IPS-20b (cell line): ENCODE results near the gene NPR1.
"Not testable (repeated sequence)": the region's sequence is repeated elsewhere in the genome, so short reads cannot be mapped to it uniquely, and the experiment has no call there.

ENCODE experiments used
- H3K27ac ChIP-seq: one replicate; pipeline ENCODE4 v1.5.1; 2013; ENCODE audit warnings: low read length
- H3K27me3 ChIP-seq: 2 replicates; pipeline ENCODE4 v1.6.1; 2013; ENCODE audit warnings: mild to moderate bottlenecking, low read length, inconsistent platforms; ENCODE audit not compliant: insufficient read depth
- H3K36me3 ChIP-seq: 2 replicates; pipeline ENCODE4 v1.6.1; 2013; ENCODE audit warnings: low read depth, mild to moderate bottlenecking, inconsistent platforms, low read length, moderate library complexity; ENCODE audit not compliant: insufficient read depth
- H3K4me1 ChIP-seq: 2 replicates; pipeline ENCODE4 v1.6.1; 2013; ENCODE audit warnings: mild to moderate bottlenecking, control low read depth, inconsistent platforms, low read length, moderate library complexity; ENCODE audit not compliant: insufficient read depth
- H3K4me3 ChIP-seq: 2 replicates; pipeline ENCODE4 v1.5.1; 2013; ENCODE audit warnings: mild to moderate bottlenecking, low read length, inconsistent platforms
- H3K9ac ChIP-seq: 2 replicates; pipeline ENCODE4 v1.6.1; 2013; ENCODE audit warnings: low read depth, mild to moderate bottlenecking, inconsistent platforms, low read length, moderate library complexity
- H3K9me3 ChIP-seq: 2 replicates; pipeline ENCODE4 v1.6.1; 2013; ENCODE audit warnings: mild to moderate bottlenecking, low read depth, low read length, inconsistent platforms; ENCODE audit not compliant: insufficient read depth

NPR1 gene

DNA sequence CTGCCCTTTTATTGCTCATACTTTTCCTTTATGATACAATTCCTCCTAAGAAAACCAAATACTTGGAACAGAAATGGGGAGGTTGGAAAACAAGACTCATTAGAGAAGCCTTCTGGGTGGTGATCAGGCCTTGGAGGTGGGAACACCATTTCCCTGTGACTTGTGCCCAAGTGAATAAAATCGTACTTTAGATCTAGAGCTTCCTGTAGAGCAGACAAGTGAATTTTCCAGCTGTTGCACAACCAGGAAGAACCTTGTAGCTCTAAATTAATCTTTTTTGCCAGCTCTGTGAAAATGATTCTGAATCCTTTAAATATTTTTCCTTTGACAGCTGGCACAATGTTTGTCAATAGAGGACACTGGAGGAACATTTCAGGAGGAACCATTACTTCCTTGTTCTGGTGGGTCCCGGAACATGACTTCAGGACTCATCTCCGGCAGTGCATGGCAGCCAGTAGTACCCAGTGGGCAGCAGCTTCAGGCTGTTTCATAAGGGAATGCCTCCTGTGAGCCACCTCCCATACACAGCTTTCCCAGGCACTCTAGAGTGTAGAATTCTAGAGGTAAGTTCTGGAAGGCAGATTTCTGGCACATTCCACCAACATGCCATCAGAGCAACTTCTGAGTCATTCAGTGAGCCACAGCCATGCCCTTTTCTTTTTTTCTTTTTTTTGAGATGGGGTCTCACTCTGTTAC is 25.5 kb upstream of the NPR1 start:
- no peaks in the 10 kb centered on the region for H3K36me3 ChIP-seq
- H3K4me1 ChIP-seq: no peaks in the 10 kb centered on the region
- no peak overlapping the region for H3K27ac ChIP-seq
- H3K9ac ChIP-seq: no peak overlapping the region
- no peaks in the 10 kb centered on the region for H3K9me3 ChIP-seq
- H3K4me3 ChIP-seq: no peak overlapping the region
- H3K27me3 ChIP-seq: no peaks in the 10 kb centered on the region

GRCh38 chr1:153655333-153655732 is 23.2 kb upstream of the NPR1 start:
- H3K27me3 ChIP-seq: no peaks in the 10 kb centered on the region
- no peak overlapping the region for H3K27ac ChIP-seq
- H3K9me3 ChIP-seq: no peaks in the 10 kb centered on the region
- peaks cover 4% of the 10 kb centered on the region; the same call in 1 of the 2 replicates for H3K4me1 ChIP-seq
- H3K9ac ChIP-seq: no peak overlapping the region
- H3K4me3 ChIP-seq: no peak overlapping the region
- H3K36me3 ChIP-seq: no peaks in the 10 kb centered on the region; the same call in 1 of the 2 replicates

- peak within 1 kb of the TSS; percentile 91 for H3K27ac ChIP-seq
- H3K4me3 ChIP-seq: peak within 1 kb of the TSS; percentile 96
- peak within 1 kb of the TSS; percentile 87; the same call in 1 of the 2 replicates for H3K9ac ChIP-seq
- peaks cover 31% of the 10 kb centered on the region for H3K36me3 ChIP-seq
- no peaks in the 10 kb centered on the region for H3K9me3 ChIP-seq
- H3K27me3 ChIP-seq: no peaks in the 10 kb centered on the region
- peaks cover 4% of the 10 kb centered on the region; the same call in 1 of the 2 replicates for H3K4me1 ChIP-seq
These were observed 19.9 kb upstream of the NPR1 start, which contains the start of gene SNAPIN for GRCh38 chr1:153658400-153659174. Gene SNAPIN, plus strand, starts transcription at chr1:153658703. Its CDS starts 41 bp downstream, at chr1:153658744.

DNA sequence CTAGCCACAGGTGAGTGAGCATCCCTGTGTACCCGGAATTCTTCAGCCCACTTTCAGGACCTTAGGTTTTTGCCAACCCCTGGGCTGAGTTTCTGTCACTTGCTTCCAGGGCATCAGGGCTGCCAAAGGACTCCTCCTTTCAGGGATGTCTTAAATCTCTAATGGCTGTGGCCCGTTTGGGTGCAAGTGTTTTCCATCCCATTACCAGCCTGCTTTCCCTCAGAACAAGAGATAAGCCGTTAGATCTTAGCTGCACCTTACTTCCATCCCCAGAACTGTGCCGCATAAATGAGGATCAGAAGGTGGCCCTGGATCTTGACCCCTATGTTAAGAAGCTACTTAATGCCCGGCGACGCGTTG is 19.3 kb upstream of the NPR1 start:
- H3K27ac ChIP-seq: peak overlapping the region; percentile 91
- H3K4me3 ChIP-seq: peak overlapping the region; percentile 96
- peaks cover 4% of the 10 kb centered on the region; the same call in 1 of the 2 replicates for H3K4me1 ChIP-seq
- peaks cover 37% of the 10 kb centered on the region for H3K36me3 ChIP-seq
- H3K9ac ChIP-seq: peak overlapping the region; percentile 87; the same call in 1 of the 2 replicates
- H3K27me3 ChIP-seq: no peaks in the 10 kb centered on the region
- H3K9me3 ChIP-seq: no peaks in the 10 kb centered on the region

DNA sequence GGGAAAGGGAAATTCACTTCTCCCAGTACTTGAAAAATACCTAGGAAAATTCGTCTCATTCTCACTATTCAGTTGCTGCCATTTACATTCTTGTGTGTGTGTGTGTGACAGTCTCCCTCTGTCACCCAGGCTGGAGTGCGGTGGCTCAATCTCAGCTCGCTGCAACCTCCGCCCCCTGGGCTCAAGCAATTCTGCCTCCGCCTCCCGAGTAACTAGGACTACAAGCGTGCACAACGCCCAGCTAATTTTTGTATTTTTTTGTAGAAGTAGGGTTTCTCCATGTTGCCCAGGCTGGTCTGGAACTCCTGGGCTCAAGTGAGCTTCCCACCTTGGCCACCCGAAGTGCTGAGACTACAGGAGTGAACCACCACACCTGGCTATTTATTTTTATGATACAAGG is 18.8 kb upstream of the NPR1 start:
- H3K27me3 ChIP-seq: no peaks in the 10 kb centered on the region
- peaks cover 42% of the 10 kb centered on the region for H3K36me3 ChIP-seq
- no peaks in the 10 kb centered on the region for H3K9me3 ChIP-seq
- peak overlapping the region; percentile 87; the same call in 1 of the 2 replicates for H3K9ac ChIP-seq
- H3K27ac ChIP-seq: no peak overlapping the region
- H3K4me1 ChIP-seq: peaks cover 4% of the 10 kb centered on the region; the same call in 1 of the 2 replicates
- H3K4me3 ChIP-seq: peak overlapping the region; percentile 96

DNA sequence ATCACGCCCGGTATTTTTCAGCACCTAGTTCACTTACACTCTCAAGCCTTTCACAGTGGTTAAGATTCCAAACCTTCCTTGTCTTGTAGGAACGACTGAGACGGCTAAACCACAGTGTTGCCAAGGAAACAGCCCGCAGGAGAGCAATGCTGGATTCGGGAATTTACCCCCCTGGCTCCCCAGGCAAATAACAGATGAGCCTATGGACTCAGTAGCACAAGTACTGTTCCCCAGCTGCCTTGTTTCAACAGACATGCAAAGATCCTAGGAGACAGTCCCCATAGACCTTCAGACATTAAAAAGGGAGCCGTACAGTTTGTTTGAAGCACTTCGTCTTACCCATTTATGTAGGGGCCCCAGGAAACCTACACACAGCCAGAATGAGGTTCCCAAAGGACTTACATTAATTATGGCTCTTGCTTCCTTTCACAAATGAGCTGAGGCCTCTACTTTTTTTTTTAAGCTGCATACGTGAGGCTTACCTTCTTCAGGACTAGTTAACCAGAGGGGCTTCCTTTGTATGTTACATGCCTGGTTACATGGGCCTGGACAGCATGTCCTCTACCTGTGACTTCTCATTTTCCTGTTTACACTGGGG is 17.3 kb upstream of the NPR1 start:
- Histone ChIP-seq H3K9me3 (no peaks in the 10 kb centered on the region), H3K4me1 (peaks cover 4% of the 10 kb centered on the region; the same call in 1 of the 2 replicates), H3K36me3 (peaks cover 57% of the 10 kb centered on the region), H3K27me3 (no peaks in the 10 kb centered on the region), H3K9ac (no peak overlapping the region), H3K27ac (no peak overlapping the region), H3K4me3 (no peak overlapping the region)

GRCh38 chr1:153662269-153662668 is 16.2 kb upstream of the NPR1 start:
- no peak overlapping the region for H3K27ac ChIP-seq
- H3K4me3 ChIP-seq: no peak overlapping the region
- peaks cover 4% of the 10 kb centered on the region; the same call in 1 of the 2 replicates for H3K4me1 ChIP-seq
- peaks cover 68% of the 10 kb centered on the region for H3K36me3 ChIP-seq
- H3K9me3 ChIP-seq: no peaks in the 10 kb centered on the region
- no peaks in the 10 kb centered on the region for H3K27me3 ChIP-seq
- no peak overlapping the region for H3K9ac ChIP-seq

- Histone ChIP-seq H3K9ac (no peak overlapping the region), H3K27me3 (no peaks in the 10 kb centered on the region), H3K4me3 (no peak overlapping the region), H3K36me3 (peaks cover 77% of the 10 kb centered on the region), H3K4me1 (peaks cover 4% of the 10 kb centered on the region; the same call in 1 of the 2 replicates), H3K9me3 (no peaks in the 10 kb centered on the region), H3K27ac (no peak overlapping the region)
These were observed 15.3 kb upstream of the NPR1 start for GRCh38 chr1:153663211-153663610.

DNA sequence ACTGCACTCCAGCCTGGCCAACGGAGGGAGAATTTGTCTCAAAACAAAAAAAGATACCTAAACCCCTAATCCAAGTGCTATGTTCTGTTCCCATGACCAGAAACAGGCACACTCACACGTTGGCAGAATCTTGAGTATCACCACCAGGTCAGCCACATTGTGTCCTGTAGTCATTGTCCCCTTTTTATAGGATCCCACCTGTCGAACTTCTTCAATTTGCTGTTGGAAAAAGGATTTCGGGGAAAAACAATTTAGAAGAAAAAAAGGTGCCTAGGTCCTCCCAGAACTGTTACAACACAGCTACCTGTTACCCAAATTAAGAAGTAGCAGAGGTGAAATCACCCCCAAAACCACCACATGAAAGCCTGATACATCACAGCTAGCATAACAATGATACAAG is 11.0 kb upstream of the NPR1 start:
- H3K9ac ChIP-seq: no peak overlapping the region
- H3K27me3 ChIP-seq: no peaks in the 10 kb centered on the region
- peaks cover 4% of the 10 kb centered on the region for H3K4me1 ChIP-seq
- no peak overlapping the region for H3K27ac ChIP-seq
- H3K4me3 ChIP-seq: no peak overlapping the region
- peaks cover 77% of the 10 kb centered on the region for H3K36me3 ChIP-seq
- H3K9me3 ChIP-seq: no peaks in the 10 kb centered on the region

- not testable (repeated sequence) for H3K9me3 ChIP-seq, H3K4me3 ChIP-seq, H3K27me3 ChIP-seq, H3K27ac ChIP-seq, H3K4me1 ChIP-seq, H3K9ac ChIP-seq
- peaks cover 64% of the 10 kb centered on the region for H3K36me3 ChIP-seq
These were observed 9.8 kb upstream of the NPR1 start for GRCh38 chr1:153668672-153669071.

GRCh38 chr1:153669606-153670005 is 8.9 kb upstream of the NPR1 start:
- Histone ChIP-seq H3K27me3 (no peaks in the 10 kb centered on the region), H3K9ac (peak overlapping the region; percentile 97; the same call in 1 of the 2 replicates), H3K4me1 (peaks cover 4% of the 10 kb centered on the region), H3K9me3 (no peaks in the 10 kb centered on the region), H3K36me3 (peaks cover 55% of the 10 kb centered on the region), H3K4me3 (peak overlapping the region; percentile 81), H3K27ac (no peak overlapping the region)
